ENCODE results near the gene CA7. TPM values are rescaled to one million over a fixed set of nuclear protein-coding genes. Genes with fewer than 3 reads are reported as not detected.
"Not testable (repeated sequence)": the region's sequence is repeated elsewhere in the genome, so short reads cannot be mapped to it uniquely, and the experiment has no call there.

Gene CA7
- polyA plus RNA-seq, 1 donor from 2014 or later, result not detected

GRCh38 chr16:66891797-66892196 is 47.6 kb downstream of the CA7 start:
- no peaks in the 10 kb centered on the region for H3K9me3 Mint-ChIP-seq
- H3K4me3 Mint-ChIP-seq, result no peak overlapping the region
- H3K27ac Mint-ChIP-seq, result no peak overlapping the region
- no peaks in the 10 kb centered on the region for H3K27me3 Mint-ChIP-seq
- H3K36me3 Mint-ChIP-seq, result no peaks in the 10 kb centered on the region
- peaks cover 0 to 8% (median 7%) of the 10 kb centered on the region in 3 donors for H3K4me1 Mint-ChIP-seq

- H3K27ac Mint-ChIP-seq, result no peak overlapping the region
- no peak overlapping the region for H3K4me3 Mint-ChIP-seq
- H3K4me1 Mint-ChIP-seq, result peaks cover 0 to 5% (median 0%) of the 10 kb centered on the region in 3 donors
- no peaks in the 10 kb centered on the region for H3K27me3 Mint-ChIP-seq
- no peaks in the 10 kb centered on the region for H3K9me3 Mint-ChIP-seq
- H3K36me3 Mint-ChIP-seq, result no peaks in the 10 kb centered on the region
Observed at GRCh38 chr16:66894055-66894454, 49.8 kb downstream of the CA7 start.

- Mint-ChIP-seq H3K27me3 (no peaks in the 10 kb centered on the region), H3K9me3 (no peaks in the 10 kb centered on the region), H3K4me1 (peaks cover 0 to 5% (median 0%) of the 10 kb centered on the region in 3 donors), H3K36me3 (no peaks in the 10 kb centered on the region), H3K27ac (peak overlapping the region in 1 of 3 donors; percentile 20), H3K4me3 (peak overlapping the region in 1 of 4 donors; percentile 5)
Observed at GRCh38 chr16:66894948-66895688, 50.9 kb downstream of the CA7 start.

DNA sequence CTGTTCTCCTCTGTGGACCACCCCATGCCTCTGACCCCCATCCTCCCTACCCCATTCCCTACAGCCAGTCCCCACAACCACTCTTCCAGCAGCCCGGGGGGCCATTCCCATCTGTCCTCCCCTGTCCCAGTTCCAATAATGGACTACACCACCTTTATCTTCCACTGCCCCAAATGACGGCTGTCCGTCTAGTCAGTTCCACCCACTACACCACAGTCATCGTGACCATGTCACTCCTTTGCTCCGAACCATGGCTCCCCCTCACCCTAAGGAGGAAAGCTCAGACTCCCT is 51.4 kb downstream of the CA7 start:
- Mint-ChIP-seq H3K4me1 (peaks cover 0 to 5% (median 0%) of the 10 kb centered on the region in 3 donors), H3K36me3 (no peaks in the 10 kb centered on the region), H3K27me3 (no peaks in the 10 kb centered on the region), H3K4me3 (no peak overlapping the region), H3K9me3 (no peaks in the 10 kb centered on the region), H3K27ac (peak overlapping the region in 1 of 3 donors; percentile 46)

DNA sequence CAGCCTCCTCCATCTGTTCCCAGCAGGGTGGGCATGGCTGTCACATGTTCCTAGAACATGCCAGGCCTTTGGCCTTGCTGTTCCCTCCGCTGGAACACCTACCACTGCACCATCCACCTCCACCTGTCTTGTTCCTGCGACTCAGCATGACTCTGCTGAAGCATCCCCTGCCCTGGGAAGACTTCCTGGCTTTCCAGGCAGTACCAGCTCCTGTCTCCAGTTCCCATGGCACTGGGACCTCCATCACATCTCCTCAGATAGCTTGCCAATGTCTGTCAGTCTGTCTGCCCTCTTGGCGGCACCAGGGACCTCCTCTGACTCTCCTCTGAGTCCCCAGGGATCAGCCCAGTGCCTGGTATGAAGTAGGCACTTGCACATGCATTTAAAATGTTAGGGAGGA is 51.8 kb downstream of the CA7 start:
- H3K4me3 Mint-ChIP-seq, result no peak overlapping the region
- no peaks in the 10 kb centered on the region for H3K36me3 Mint-ChIP-seq
- H3K9me3 Mint-ChIP-seq, result no peaks in the 10 kb centered on the region
- peak overlapping the region in 1 of 3 donors; percentile 46 for H3K27ac Mint-ChIP-seq
- peaks cover 0 to 5% (median 0%) of the 10 kb centered on the region in 3 donors for H3K4me1 Mint-ChIP-seq
- no peaks in the 10 kb centered on the region for H3K27me3 Mint-ChIP-seq

- H3K4me1 Mint-ChIP-seq, H3K36me3 Mint-ChIP-seq, H3K27ac Mint-ChIP-seq, H3K27me3 Mint-ChIP-seq, H3K9me3 Mint-ChIP-seq: not testable (repeated sequence)
- H3K4me3 Mint-ChIP-seq, result peak overlapping the region in 1 of 4 donors; percentile 30
Observed at GRCh38 chr16:66896682-66897081, 52.5 kb downstream of the CA7 start.

- Mint-ChIP-seq H3K27ac (no peak overlapping the region), H3K36me3 (no peaks in the 10 kb centered on the region), H3K27me3 (peaks cover 1% of the 10 kb centered on the region), H3K4me3 (no peak overlapping the region), H3K9me3 (no peaks in the 10 kb centered on the region), H3K4me1 (peaks cover 0 to 3% (median 0%) of the 10 kb centered on the region in 3 donors)
Observed at GRCh38 chr16:66898207-66898606, 54.0 kb downstream of the CA7 start.

- Mint-ChIP-seq H3K27ac (no peak overlapping the region), H3K9me3 (no peaks in the 10 kb centered on the region), H3K4me3 (no peak overlapping the region), H3K27me3 (peaks cover 2% of the 10 kb centered on the region), H3K36me3 (no peaks in the 10 kb centered on the region), H3K4me1 (peaks cover 0 to 3% (median 0%) of the 10 kb centered on the region in 3 donors)
Observed at GRCh38 chr16:66898933-66899309, 54.7 kb downstream of the CA7 start.

- Mint-ChIP-seq H3K27ac (peak overlapping the region in 1 of 3 donors; percentile 10), H3K27me3 (peaks cover 2% of the 10 kb centered on the region), H3K4me1 (peaks cover 0 to 3% (median 0%) of the 10 kb centered on the region in 3 donors), H3K9me3 (no peaks in the 10 kb centered on the region), H3K36me3 (no peaks in the 10 kb centered on the region), H3K4me3 (no peak overlapping the region)
Observed at GRCh38 chr16:66899310-66899944, 55.2 kb downstream of the CA7 start.

DNA sequence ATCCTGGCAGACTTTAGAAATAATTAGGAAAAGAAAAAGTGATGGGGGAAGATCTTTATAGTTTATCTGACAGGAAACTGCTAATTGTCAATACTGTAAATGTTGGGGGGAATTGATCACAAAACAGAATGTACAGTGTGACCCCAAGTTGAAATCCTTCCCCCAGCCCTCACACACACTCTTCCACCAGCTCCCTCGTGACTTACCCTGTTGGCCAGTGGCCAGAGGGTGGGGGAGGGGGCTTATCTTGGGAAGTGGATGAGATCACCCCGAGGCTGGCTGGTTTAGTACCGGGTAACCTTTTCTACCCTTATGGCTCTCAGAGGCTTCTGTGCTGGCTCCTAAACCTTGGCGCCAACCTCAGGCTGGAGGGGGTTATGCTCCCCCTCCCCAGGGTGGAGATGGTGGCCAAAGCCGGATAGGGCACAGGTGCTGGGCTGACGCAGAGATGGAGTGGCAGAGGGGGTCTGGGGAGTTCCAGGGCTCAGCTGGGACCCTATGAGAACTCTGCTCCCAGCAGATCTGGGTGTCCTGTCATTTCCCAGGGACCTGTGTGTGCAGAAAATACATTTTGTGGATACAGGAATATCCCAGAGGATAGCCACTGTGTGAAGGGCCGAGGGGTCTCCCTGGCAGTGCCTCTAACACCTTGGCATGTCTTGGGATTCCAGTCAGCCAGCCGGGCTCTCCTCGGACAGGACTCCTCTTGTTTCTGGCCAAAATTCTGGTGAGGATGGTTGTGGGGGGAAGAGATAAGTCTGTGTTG is 55.9 kb downstream of the CA7 start:
- H3K4me3 Mint-ChIP-seq, result no peak overlapping the region
- H3K27ac Mint-ChIP-seq, result peak overlapping the region in 1 of 3 donors; percentile 10
- H3K4me1 Mint-ChIP-seq, result peaks cover 0 to 2% (median 0%) of the 10 kb centered on the region in 3 donors
- no peaks in the 10 kb centered on the region for H3K9me3 Mint-ChIP-seq
- H3K36me3 Mint-ChIP-seq, result no peaks in the 10 kb centered on the region
- H3K27me3 Mint-ChIP-seq, result peaks cover 2% of the 10 kb centered on the region

GRCh38 chr16:66900721-66901441 is 56.7 kb downstream of the CA7 start:
- Mint-ChIP-seq H3K4me3 (no peak overlapping the region), H3K36me3 (peaks cover under 1% of the 10 kb centered on the region), H3K27me3 (peaks cover 2% of the 10 kb centered on the region), H3K27ac (no peak overlapping the region), H3K4me1 (no peaks in the 10 kb centered on the region), H3K9me3 (no peaks in the 10 kb centered on the region)

GRCh38 chr16:66901626-66902025 is 57.4 kb downstream of the CA7 start:
- Mint-ChIP-seq H3K4me1 (no peaks in the 10 kb centered on the region), H3K27me3 (peaks cover 2% of the 10 kb centered on the region), H3K9me3 (no peaks in the 10 kb centered on the region), H3K36me3 (peaks cover 1% of the 10 kb centered on the region), H3K4me3 (no peak overlapping the region), H3K27ac (peak overlapping the region in 1 of 3 donors; percentile 62)

- H3K4me1 Mint-ChIP-seq, result no peaks in the 10 kb centered on the region
- peaks cover 1% of the 10 kb centered on the region for H3K36me3 Mint-ChIP-seq
- H3K27ac Mint-ChIP-seq, result no peak overlapping the region
- H3K9me3 Mint-ChIP-seq, result no peaks in the 10 kb centered on the region
- peak overlapping the region in 1 of 4 donors; percentile 23 for H3K4me3 Mint-ChIP-seq
- peaks cover 2% of the 10 kb centered on the region for H3K27me3 Mint-ChIP-seq
Observed at GRCh38 chr16:66902648-66903543, 58.7 kb downstream of the CA7 start.
